Hematopoietic multipotent progenitor cell (in vitro differentiated cells): Measurements from ENCODE around the gene UGT1A10. TPM values are rescaled to one million over a fixed set of nuclear protein-coding genes. Genes with fewer than 3 reads are reported as not detected.
A peak's percentile ranks its signal among the peaks of the same experiment; 100 is the strongest.
"Not testable (repeated sequence)": the region's sequence is repeated elsewhere in the genome, so short reads cannot be mapped to it uniquely, and the experiment has no call there.

Experiments
- DNase-seq, 3 donors: peaks; one replicate each; pipeline ENCODE4 v3.0.0-alpha.2; 2011 to 2015; ENCODE audit warnings: low read depth in 2 of 3, low spot score in 2 of 3
- total RNA-seq: library from RNA; depleted of rRNA; stranded (reverse); fragments of >200 nt; gene quantifications from one replicate; pipeline ENCODE4 v1.2.3, GENCODE V29; 2012

The UGT1A10 gene
- total RNA-seq, 1 donor = under 0.01 TPM

- no peak for DNase-seq
These were observed 55.5 kb downstream of the UGT1A10 start for GRCh38 chr2:233691443-233692433.

GRCh38 chr2:233692648-233693047 lies 56.4 kb downstream of the UGT1A10 start, which contains the start of gene UGT1A6:
UGT1A6 (plus strand) TSS chr2:233692890; CDS start chr2:233693005, 115 bp downstream.
- no peak for DNase-seq

- DNase-seq = no peak
These were observed 57.7 kb downstream of the UGT1A10 start for GRCh38 chr2:233693963-233694362.

- no peak for DNase-seq
These were observed 62.5 kb downstream of the UGT1A10 start for GRCh38 chr2:233698740-233699139.

GRCh38 chr2:233699424-233700027 lies 63.3 kb downstream of the UGT1A10 start:
- DNase-seq = no peak

- peak in 2 of 3 donors; percentile 48 to 84 for DNase-seq
These were observed 63.9 kb downstream of the UGT1A10 start for GRCh38 chr2:233700028-233700635.

- not testable (repeated sequence) for DNase-seq
These were observed 64.6 kb downstream of the UGT1A10 start for GRCh38 chr2:233700842-233701241.

- DNase-seq = no peak
These were observed 66.0 kb downstream of the UGT1A10 start for GRCh38 chr2:233702238-233702637.

GRCh38 chr2:233705911-233706506 lies 69.8 kb downstream of the UGT1A10 start:
- DNase-seq = no peak

GRCh38 chr2:233706720-233707119 lies 70.5 kb downstream of the UGT1A10 start:
- DNase-seq = no peak

GRCh38 chr2:233707940-233708644 lies 71.8 kb downstream of the UGT1A10 start:
- DNase-seq = no peak

GRCh38 chr2:233708942-233709341 lies 72.7 kb downstream of the UGT1A10 start:
- DNase-seq = no peak

GRCh38 chr2:233711312-233712008 lies 75.2 kb downstream of the UGT1A10 start:
- DNase-seq = peak; percentile 17 to 73 (median 51)

GRCh38 chr2:233712611-233713261 lies 76.5 kb downstream of the UGT1A10 start, which contains the start of gene UGT1A5:
UGT1A5 (plus strand) TSS chr2:233712907; CDS start chr2:233712992, 85 bp downstream.
- no peak for DNase-seq

- DNase-seq = no peak
These were observed 77.0 kb downstream of the UGT1A10 start for GRCh38 chr2:233713262-233713615.

GRCh38 chr2:233714121-233714520 lies 77.9 kb downstream of the UGT1A10 start:
- DNase-seq = no peak

GRCh38 chr2:233718552-233718951 lies 82.3 kb downstream of the UGT1A10 start, which contains the start of gene UGT1A4:
UGT1A4 (plus strand) TSS chr2:233718736; CDS start chr2:233718821, 85 bp downstream.
- DNase-seq = no peak

- DNase-seq = no peak
These were observed 92.6 kb downstream of the UGT1A10 start, which contains the start of gene UGT1A3 for GRCh38 chr2:233728723-233729301. UGT1A3 (plus strand) TSS chr2:233729042; CDS start chr2:233729127, 85 bp downstream.
